ENCODE data around the gene CAPN9.
"Not testable (repeated sequence)": the region's sequence is repeated elsewhere in the genome, so short reads cannot be mapped to it uniquely, and the experiment has no call there.

The CAPN9 gene

GRCh38 chr1:230823931-230824381 is 76.8 kb downstream of the CAPN9 start:
- DNase-seq (ENCODE audit: low spot score): no peak

DNA sequence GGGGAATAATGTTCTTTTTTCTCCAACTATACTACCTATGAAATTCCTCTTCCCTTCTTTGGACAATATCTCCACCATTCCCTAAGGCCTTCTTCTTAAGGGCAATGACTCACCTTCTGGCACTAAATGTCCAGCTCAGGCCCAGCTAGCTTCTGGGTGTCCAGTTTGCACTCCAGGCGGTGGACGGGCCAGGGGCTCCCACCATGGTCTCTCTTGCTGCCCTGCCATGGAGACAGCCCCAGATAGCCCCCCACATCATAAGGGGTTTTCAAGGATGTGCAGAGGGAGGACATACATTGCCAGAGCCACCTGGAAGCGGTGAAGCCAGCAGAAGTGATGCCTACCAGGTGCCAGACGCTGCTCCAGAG is 77.3 kb downstream of the CAPN9 start:
- no peak for DNase-seq (ENCODE audit: low spot score)

DNA sequence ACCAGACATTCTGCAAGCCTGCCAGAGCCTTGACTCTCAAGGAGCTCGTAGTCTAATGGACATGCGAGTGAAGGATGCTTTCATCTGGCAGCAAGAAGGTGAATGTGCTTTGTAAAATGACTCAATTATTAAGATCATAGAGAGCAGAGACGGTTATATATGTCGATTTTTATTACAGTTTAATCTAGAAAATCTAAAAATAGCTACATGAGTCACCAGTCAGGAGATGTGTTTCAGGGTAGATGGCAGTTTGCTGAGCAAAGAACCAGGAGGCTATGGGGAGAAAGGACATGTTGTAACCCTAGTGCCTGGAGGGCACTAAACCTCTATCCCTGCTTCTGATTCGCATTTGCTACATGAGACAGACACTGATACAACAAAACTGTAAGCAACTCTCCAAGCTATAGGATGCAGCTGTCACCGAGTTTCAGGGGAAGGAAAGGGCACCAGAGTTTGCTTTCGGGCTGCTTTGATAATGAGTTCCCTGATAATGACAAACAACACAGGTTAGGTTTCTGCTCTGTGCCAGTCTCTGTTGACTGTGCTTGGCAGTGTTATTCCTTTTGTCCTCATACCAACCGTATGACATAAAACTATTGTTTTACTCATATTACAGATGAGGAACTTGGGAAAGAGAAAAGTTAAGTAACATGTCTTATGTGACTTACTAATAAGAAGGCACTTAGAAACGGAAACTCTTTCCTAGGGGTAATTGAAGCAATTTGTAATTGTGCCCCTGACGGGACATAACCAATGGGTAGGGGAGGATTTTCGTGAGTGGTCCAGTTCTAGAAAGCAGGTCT is 77.9 kb downstream of the CAPN9 start:
- DNase-seq (ENCODE audit: low spot score): no peak

DNA sequence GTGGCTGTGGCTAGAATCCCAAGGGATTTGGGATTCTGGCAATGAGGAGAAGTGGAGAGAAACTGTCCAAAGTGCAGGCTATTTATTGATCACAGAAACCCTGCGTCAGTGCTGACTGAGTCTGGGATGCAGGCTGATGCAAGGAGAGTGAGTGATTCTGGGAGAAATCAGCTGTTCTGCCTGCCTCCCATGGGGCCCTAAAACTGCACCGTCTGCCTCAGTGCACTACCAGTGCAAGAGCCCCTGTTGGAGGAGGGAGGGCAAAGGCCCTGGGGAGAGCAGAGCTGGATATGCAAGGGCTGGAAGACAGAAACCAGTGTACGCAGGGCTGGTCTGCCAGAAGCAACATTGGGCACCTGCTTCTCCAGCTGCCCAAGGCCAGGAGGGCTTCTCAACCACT is 78.6 kb downstream of the CAPN9 start:
- DNase-seq (ENCODE audit: low spot score): no peak

DNA sequence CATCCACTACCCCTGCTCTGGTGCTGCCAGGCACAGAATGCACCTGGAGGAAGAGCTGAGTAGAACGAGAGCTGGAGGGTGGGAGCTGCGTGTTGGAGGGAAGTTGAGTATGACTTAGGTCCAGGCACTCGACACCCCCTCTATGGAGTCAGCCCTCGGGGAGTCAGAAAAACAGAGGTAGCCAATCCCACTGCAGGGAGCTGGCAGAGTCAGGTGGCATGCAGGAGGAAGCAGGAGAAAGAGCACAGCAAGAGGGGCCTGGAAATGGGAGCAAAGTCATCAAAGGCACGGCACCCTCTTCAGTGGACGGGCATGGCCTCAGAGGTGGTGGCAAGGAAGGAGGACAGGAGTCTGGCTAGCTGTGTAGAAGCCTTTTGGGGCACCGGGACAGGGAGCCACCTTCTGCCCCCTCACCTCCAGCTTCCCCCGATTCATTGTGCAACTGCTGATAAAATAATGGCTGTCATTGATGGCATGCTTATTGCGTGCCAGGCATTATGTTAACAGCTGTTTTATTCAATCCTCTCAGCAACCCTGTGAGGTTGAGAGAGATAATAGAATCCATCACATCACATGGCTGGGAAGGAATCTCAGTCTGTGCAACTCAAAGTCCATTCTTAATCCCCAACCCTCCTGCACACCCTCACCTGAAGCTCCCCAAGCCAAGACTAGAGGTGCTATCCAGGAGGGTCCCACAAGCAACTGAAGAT is 79.1 kb downstream of the CAPN9 start:
- no peak for DNase-seq (ENCODE audit: low spot score)

DNA sequence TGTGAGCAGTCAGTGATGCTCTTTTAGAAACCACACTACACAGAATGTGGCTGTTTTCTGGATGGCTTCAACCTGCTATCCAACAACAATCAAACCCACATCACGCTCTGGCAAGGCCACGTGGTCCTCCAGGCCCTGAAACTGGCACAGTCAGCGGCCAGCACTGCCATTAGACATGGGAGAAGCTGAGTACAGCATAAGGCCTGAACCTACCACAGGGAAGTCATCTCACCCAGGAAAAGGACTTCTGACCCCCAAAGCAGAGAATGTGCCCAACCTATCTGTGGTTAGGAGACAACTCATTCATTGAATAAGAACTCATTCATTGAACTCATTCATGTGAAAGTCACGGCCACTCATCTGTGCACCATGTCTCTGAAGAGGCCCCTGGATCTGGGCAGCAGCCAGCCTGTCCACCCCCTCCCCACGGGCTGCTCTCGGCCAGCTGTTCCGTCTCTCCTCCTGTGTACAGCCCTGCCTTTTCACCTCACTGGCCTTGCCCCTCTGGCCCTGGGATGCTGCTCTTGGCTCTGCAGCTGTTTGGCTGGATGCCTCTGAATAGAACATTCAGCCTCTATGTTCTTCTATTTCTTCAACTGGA is 80.0 kb downstream of the CAPN9 start:
- DNase-seq (ENCODE audit: low spot score): no peak

DNA sequence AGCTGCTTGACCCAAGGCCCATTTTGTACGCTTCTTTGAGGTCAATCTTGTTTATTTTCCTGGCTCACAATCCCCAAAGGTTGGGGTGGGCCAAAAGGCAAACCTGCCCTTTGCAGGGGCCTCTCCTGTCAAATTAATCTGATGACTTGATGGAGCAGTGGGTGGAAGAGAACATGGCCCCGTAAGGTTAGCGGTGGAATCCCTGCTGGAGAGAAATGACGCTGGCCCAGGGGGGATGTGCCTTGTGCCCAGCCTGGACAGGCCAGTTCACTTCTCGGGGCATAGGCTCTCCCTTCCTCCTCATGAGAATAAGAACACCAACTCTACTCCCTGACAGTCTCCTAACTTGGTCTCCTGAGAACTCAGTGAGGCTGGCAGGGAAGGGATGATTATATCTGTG is 80.6 kb downstream of the CAPN9 start:
- no peak for DNase-seq (ENCODE audit: low spot score)

DNA sequence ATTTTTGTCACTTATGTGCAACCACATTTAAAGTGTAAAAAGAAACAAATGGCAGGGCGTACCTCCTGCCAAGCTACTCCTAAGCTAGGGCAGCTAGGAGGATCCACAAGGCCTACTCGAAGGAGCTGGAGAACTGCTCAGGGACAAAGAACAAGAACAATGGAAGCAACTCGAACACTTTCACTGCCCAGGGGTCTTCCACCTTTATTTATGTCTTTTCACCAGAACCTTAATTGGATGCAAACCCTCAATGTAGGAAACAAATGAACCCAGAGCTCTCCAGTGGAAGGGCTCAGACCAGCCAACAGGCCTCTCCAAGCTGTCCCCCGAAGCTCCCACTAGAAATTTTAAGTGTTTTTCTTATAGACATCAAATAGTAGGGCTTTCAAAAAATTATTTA is 81.2 kb downstream of the CAPN9 start:
- no peak for DNase-seq (ENCODE audit: low spot score)

DNA sequence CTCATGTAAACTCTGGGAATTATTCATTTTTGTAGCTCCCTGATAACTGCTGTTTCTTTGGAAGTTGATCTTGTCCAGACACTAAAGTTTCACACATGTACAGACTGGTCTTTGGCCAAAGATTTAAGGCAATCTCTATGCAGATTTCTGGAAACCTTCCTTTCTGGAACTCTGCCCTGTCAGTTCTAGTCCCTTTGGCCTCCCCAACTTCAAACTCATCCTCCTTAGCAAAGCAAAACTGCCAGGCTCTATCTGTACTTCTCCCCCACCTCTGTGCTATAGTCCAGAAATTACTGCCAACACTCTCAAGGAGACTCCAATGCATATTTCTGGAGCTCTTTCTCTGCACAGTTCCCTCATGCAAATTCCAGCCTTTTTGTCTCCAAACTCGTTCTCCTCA is 84.6 kb downstream of the CAPN9 start:
- no peak for DNase-seq (ENCODE audit: low spot score)

DNA sequence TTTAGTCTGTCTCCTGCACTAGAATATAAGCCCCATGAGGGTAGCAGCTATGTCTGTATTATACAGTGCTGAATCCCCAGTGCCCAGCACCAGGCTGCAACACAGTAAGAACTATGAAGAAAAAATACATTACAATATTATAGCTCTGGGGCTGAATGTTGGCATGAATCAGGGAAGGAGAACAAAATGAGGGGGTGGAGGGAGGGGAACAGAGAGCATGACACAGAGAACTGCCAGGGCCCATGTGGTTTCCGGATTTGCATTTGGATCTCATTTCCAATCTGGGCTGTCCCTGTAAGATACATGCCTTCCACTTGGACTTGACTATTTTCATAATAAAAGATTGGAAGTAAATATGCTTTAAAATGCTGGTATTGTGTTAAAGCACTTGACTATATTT is 85.3 kb downstream of the CAPN9 start:
- DNase-seq (ENCODE audit: low spot score): no peak

DNA sequence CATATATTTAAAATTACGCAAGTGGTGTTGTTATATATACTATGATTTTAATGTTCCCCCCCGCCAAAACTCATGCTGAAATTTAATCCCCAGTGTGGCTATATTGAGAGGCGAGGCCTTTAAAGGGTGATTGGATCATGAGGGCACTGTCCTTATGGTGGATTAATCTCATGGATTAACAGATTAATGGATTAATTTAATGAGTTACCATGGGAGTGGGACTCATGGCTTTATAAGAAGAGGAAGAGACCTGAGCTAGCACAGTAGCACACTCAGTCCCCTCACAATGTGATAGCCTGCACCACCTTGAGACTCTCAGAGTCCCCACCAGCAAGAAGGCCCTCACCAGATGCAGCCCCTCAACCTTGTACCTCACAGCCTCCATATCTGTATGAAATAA is 86.3 kb downstream of the CAPN9 start:
- no peak for DNase-seq (ENCODE audit: low spot score)

DNA sequence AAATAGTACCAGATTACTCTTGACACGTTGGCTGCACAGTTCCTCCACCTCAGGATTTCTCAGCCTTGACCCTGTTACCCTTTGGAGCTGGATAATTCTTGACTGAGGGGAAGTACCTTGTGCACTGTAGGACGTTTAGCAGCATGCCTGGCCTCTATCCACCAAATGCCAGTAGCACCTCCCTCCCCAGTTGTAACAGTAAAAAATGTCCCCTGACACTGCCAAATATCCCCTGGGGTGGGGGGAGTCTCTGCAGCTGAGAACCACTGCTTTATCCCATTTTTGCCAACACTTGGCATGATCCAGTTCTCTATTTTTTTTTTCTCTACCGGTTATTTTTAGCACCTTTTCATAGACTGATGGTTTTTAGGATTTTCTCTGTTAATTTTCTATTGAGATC is 87.1 kb downstream of the CAPN9 start:
- no peak for DNase-seq (ENCODE audit: low spot score)

DNA sequence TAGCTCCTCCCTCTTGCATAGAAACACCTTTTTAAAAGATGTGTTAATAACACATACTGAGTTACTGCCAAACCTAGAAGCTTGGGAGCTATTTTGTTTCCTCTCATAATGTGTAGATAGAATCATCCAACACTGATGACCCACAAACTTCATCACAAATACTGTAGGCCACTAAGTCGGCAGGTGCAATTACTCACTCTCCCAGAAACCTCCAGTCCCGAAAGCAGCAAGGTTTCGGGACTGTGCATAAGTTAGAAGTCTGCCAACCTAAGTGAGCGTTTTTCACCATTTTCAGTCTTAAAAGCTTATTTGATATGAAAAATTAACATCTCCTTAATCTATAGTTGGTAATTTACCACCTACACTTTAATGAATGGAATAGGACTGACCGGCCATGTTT is 89.2 kb downstream of the CAPN9 start:
- DNase-seq (ENCODE audit: low spot score): no peak

DNA sequence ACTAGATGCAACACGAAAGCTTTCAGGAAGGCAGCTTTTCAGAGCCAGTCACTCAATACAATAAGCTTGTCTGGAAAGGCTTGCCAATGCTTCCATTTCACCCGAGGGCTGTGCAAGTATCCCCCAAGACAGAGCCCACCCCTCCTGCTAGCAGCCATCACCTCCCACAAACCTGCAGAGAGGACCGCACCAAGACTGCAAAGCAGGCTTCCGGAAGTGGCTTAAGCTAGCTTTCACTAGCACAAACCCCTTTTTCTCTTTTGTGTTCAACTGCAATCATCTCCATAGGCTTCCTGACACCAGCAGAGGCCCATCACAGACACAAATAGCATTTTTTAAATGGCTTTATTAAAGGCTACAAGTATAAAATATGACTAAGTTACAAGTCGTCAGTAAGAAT is 89.6 kb downstream of the CAPN9 start:
- no peak for DNase-seq (ENCODE audit: low spot score)

DNA sequence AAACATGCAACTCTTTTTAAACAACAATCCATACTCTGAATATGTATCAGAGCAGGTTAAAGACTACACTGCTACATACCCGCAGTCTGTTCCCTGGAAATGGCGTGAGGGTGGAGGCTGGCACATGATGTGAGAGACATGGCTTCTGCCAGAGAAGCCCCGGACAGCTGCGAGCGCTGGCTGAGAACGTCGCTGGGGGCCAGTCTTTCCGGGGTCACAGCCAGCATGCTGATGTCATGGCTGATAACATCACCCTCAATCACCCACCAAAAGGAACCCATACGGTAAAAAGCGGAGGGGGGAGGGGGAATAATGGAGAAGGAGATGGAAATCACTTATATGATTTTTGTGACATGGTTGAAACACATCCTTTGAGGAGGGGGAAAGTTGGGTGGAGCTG is 92.0 kb downstream of the CAPN9 start:
- no peak for DNase-seq (ENCODE audit: low spot score)

GRCh38 chr1:230842801-230843200 is 95.6 kb downstream of the CAPN9 start:
- no peak for DNase-seq (ENCODE audit: low spot score)

DNA sequence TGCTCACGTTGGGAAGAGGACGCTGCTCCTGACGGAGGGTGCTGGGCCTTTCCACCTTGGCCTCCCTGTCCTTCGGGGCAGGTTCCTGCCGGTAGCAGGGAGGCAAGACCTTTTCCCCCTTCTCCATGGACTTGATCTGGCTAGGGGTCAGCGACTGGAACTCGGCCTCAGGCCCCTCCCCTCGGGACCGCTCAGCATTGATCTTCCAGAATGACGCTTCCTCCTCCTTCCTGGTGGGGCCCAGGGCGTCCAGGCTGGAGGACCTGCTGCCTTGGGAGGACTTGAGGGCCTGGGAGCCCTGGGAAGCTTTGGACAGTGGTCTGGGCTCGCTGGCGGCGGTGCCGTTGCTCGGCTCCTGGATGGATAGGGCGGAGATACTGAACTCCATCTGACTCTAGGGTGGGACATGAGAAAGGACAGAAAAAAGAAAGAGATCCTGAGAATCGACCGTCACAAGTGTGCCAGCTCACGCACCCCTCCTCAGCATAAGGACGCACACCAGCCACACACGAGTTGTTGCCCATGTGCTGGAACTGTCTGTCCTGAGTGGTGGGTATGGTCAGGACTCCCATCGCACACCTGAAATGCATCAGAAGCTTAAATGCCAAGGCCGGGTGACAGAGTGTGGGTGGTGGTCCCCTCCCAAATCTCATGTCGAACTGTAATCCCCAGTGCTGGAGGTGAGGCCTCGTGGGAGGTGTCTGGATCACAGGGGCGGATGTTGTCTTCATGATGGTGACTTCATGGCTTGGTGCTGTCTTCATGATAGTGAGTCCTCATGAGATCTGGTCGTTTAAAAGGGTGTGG is 96.5 kb downstream of the CAPN9 start:
- no peak for DNase-seq (ENCODE audit: low spot score)

DNA sequence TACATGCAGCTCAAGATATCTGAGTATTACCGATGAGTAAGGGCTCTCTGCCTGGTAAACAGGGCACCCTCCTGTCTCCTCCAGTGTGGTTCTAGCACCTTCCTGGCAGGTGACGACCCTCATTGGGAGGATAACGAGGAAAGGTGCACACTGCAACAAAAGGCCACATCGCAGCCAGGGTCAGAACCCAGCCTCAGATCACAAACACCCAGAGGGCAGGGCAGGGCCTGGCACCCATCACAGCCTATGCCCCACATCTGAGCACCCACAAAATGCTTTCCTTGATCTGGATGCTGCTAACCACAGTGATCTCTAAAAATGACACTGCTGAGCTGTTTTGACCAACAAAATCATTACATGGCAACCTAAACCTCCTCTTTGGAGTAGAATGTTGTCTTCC is 97.4 kb downstream of the CAPN9 start:
- DNase-seq (ENCODE audit: low spot score): no peak

- not testable (repeated sequence) for DNase-seq (ENCODE audit: low spot score)
These were observed 98.0 kb downstream of the CAPN9 start for GRCh38 chr1:230845184-230845583.

DNA sequence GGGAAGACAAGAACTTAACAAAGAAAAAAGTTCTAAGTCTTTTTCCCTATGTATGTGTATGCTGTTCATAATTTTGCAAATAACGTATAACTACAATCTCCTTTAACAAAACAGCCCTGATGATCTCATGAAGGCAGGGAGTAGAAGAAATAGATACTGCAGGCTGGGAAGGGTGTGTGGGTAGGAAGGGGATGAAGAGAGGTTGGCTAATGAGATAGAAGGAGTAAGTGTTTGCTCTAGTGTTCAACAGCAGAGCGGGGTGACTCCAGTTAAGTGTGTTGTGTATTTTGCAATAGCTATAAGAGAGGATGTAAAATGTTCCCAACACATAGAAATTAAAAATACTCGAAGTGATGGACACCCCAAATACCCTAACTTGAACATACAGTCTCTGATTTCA is 101.0 kb downstream of the CAPN9 start:
- no peak for DNase-seq (ENCODE audit: low spot score)

- DNase-seq (ENCODE audit: low spot score): no peak
These were observed 102.5 kb downstream of the CAPN9 start for GRCh38 chr1:230849451-230850224.
